ENCODE data around the gene ATP2B1.
"Not testable (repeated sequence)": the region's sequence is repeated elsewhere in the genome, so short reads cannot be mapped to it uniquely, and the experiment has no call there.

Gene ATP2B1

GRCh38 chr12:89710873-89711750 lies 2.5 kb upstream of the ATP2B1 start:
- DNase-seq = no peak

GRCh38 chr12:89709995-89710872 lies 1.6 kb upstream of the ATP2B1 start:
- peak; percentile 27 for DNase-seq

- peak; percentile 99 for DNase-seq
Observed at GRCh38 chr12:89709157-89709994, 738 bp upstream of the ATP2B1 start.

- DNase-seq = peak; percentile 27
Observed at GRCh38 chr12:89707703-89708564, 704 bp downstream of the ATP2B1 start.

- DNase-seq = peak; percentile 29
Observed at GRCh38 chr12:89706986-89707702, 1.5 kb downstream of the ATP2B1 start.

GRCh38 chr12:89706551-89706950 lies 2.1 kb downstream of the ATP2B1 start:
- peak; percentile 41 for DNase-seq

- DNase-seq = no peak
Observed at GRCh38 chr12:89704457-89704856, 4.2 kb downstream of the ATP2B1 start.

GRCh38 chr12:89703768-89704167 lies 4.9 kb downstream of the ATP2B1 start:
- DNase-seq = no peak

- DNase-seq = no peak
Observed at GRCh38 chr12:89702503-89702902, 6.1 kb downstream of the ATP2B1 start.

GRCh38 chr12:89701606-89702206 lies 6.9 kb downstream of the ATP2B1 start:
- no peak for DNase-seq

- no peak for DNase-seq
Observed at GRCh38 chr12:89700191-89700810, 8.3 kb downstream of the ATP2B1 start.

GRCh38 chr12:89698607-89699006 lies 10.0 kb downstream of the ATP2B1 start:
- DNase-seq = no peak

- DNase-seq = not testable (repeated sequence)
Observed at GRCh38 chr12:89697728-89698127, 10.9 kb downstream of the ATP2B1 start.

GRCh38 chr12:89697296-89697695 lies 11.3 kb downstream of the ATP2B1 start:
- DNase-seq = no peak

GRCh38 chr12:89695830-89696229 lies 12.8 kb downstream of the ATP2B1 start:
- no peak for DNase-seq

GRCh38 chr12:89695100-89695499 lies 13.5 kb downstream of the ATP2B1 start:
- no peak for DNase-seq

- no peak for DNase-seq
Observed at GRCh38 chr12:89694542-89694941, 14.1 kb downstream of the ATP2B1 start.

GRCh38 chr12:89693639-89694202 lies 14.9 kb downstream of the ATP2B1 start:
- no peak for DNase-seq

- no peak for DNase-seq
Observed at GRCh38 chr12:89692439-89692838, 16.2 kb downstream of the ATP2B1 start.

- no peak for DNase-seq
Observed at GRCh38 chr12:89691659-89692058, 17.0 kb downstream of the ATP2B1 start.

Measured in CD4-positive, alpha-beta T cell treated with Interleukin-4 for 4 hours (primary cell).